Endothelial cell (in vitro differentiated cells): ENCODE measurements around the gene CRMP1. TPM values are rescaled to one million over a fixed set of nuclear protein-coding genes. Genes with fewer than 3 reads are reported as not detected.

ENCODE experiments used
- DNase-seq: peaks from one replicate; pipeline ENCODE4 v3.0.0; 2021; ENCODE audit warnings: low spot score
- H3K27ac Mint-ChIP-seq: one replicate; pipeline ENCODE4 v1.8.0; 2021; ENCODE audit warnings: mixed read lengths, inconsistent platforms; ENCODE audit not compliant: unreplicated experiment
- H3K27me3 Mint-ChIP-seq: one replicate; pipeline ENCODE4 v1.8.0; 2021; ENCODE audit warnings: mild to moderate bottlenecking, moderate library complexity, mixed read lengths, inconsistent platforms; ENCODE audit not compliant: unreplicated experiment
- H3K36me3 Mint-ChIP-seq: one replicate; pipeline ENCODE4 v1.8.0; 2021; ENCODE audit warnings: mild to moderate bottlenecking, low read depth, mixed read lengths, inconsistent platforms; ENCODE audit not compliant: unreplicated experiment
- H3K4me1 Mint-ChIP-seq: one replicate; pipeline ENCODE4 v1.8.0; 2021; ENCODE audit warnings: mild to moderate bottlenecking, mixed read lengths, inconsistent platforms; ENCODE audit not compliant: unreplicated experiment
- H3K4me3 Mint-ChIP-seq: one replicate; pipeline ENCODE4 v1.8.0; 2021; ENCODE audit warnings: mild to moderate bottlenecking, mixed read lengths, inconsistent platforms; ENCODE audit not compliant: unreplicated experiment
- H3K9me3 Mint-ChIP-seq: one replicate; pipeline ENCODE4 v1.8.0; 2021; ENCODE audit warnings: mixed read lengths, inconsistent platforms; ENCODE audit not compliant: unreplicated experiment
- total RNA-seq: library from RNA; stranded (reverse); fragmentation: NEBNext Ultra II Directional; extraction: Animal tissue kit (Norgen Biotek cat#: 25700); gene quantifications from one replicate; pipeline ENCODE4 v1.2.1, GENCODE V29; 2021; ENCODE audit not compliant: unreplicated experiment
- TF ChIP-seq, protein P1 (sequence below): fragments of 200-600 bp; sonication (generic); IDR thresholded peaks from one replicate; pipeline ENCODE4 v1.5.0; 2021; ENCODE audit warnings: antibody characterized with exemption; ENCODE audit not compliant: unreplicated experiment

Gene CRMP1
- total RNA-seq, 1 donor from 2014 or later = 71.2 TPM

GRCh38 chr4:5800496-5800895, 92.4 kb downstream of the CRMP1 start:
- Mint-ChIP-seq H3K36me3 (peaks cover 34% of the 10 kb centered on the region), H3K4me3 (no peak overlapping the region), H3K9me3 (no peaks in the 10 kb centered on the region), H3K27me3 (no peaks in the 10 kb centered on the region), H3K27ac (no peak overlapping the region), H3K4me1 (peaks cover 6% of the 10 kb centered on the region)
- TF ChIP-seq, protein P1, sequence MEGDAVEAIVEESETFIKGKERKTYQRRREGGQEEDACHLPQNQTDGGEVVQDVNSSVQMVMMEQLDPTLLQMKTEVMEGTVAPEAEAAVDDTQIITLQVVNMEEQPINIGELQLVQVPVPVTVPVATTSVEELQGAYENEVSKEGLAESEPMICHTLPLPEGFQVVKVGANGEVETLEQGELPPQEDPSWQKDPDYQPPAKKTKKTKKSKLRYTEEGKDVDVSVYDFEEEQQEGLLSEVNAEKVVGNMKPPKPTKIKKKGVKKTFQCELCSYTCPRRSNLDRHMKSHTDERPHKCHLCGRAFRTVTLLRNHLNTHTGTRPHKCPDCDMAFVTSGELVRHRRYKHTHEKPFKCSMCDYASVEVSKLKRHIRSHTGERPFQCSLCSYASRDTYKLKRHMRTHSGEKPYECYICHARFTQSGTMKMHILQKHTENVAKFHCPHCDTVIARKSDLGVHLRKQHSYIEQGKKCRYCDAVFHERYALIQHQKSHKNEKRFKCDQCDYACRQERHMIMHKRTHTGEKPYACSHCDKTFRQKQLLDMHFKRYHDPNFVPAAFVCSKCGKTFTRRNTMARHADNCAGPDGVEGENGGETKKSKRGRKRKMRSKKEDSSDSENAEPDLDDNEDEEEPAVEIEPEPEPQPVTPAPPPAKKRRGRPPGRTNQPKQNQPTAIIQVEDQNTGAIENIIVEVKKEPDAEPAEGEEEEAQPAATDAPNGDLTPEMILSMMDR = no peak
- DNase-seq = no peak

- DNase-seq = no peak
- H3K4me3 Mint-ChIP-seq = no peak overlapping the region
- H3K9me3 Mint-ChIP-seq = no peaks in the 10 kb centered on the region
- no peak overlapping the region for H3K27ac Mint-ChIP-seq
- H3K4me1 Mint-ChIP-seq = peaks cover 6% of the 10 kb centered on the region
- no peaks in the 10 kb centered on the region for H3K27me3 Mint-ChIP-seq
- TF ChIP-seq, protein P1 = no peak
- peaks cover 34% of the 10 kb centered on the region for H3K36me3 Mint-ChIP-seq
These were observed 93.5 kb downstream of the CRMP1 start for GRCh38 chr4:5799406-5799805.

GRCh38 chr4:5798946-5799345, 93.9 kb downstream of the CRMP1 start:
- Mint-ChIP-seq H3K36me3 (peaks cover 34% of the 10 kb centered on the region), H3K4me1 (peaks cover 6% of the 10 kb centered on the region), H3K27me3 (no peaks in the 10 kb centered on the region), H3K9me3 (no peaks in the 10 kb centered on the region), H3K27ac (no peak overlapping the region), H3K4me3 (no peak overlapping the region)
- TF ChIP-seq, protein P1 = no peak
- DNase-seq = no peak

- Mint-ChIP-seq H3K4me1 (peaks cover 4% of the 10 kb centered on the region), H3K4me3 (no peak overlapping the region), H3K27me3 (no peaks in the 10 kb centered on the region), H3K9me3 (no peaks in the 10 kb centered on the region), H3K27ac (no peak overlapping the region), H3K36me3 (peaks cover 33% of the 10 kb centered on the region)
- TF ChIP-seq, protein P1 = no peak
- no peak for DNase-seq
These were observed 94.4 kb downstream of the CRMP1 start for GRCh38 chr4:5798462-5798861.

- TF ChIP-seq, protein P1 = no peak
- Mint-ChIP-seq H3K36me3 (peaks cover 27% of the 10 kb centered on the region), H3K4me1 (no peaks in the 10 kb centered on the region), H3K4me3 (no peak overlapping the region), H3K9me3 (no peaks in the 10 kb centered on the region), H3K27ac (no peak overlapping the region), H3K27me3 (no peaks in the 10 kb centered on the region)
- DNase-seq = no peak
These were observed 95.0 kb downstream of the CRMP1 start for GRCh38 chr4:5797866-5798265.
